ENCODE measurements around the gene CTIF.

The CTIF gene

DNA sequence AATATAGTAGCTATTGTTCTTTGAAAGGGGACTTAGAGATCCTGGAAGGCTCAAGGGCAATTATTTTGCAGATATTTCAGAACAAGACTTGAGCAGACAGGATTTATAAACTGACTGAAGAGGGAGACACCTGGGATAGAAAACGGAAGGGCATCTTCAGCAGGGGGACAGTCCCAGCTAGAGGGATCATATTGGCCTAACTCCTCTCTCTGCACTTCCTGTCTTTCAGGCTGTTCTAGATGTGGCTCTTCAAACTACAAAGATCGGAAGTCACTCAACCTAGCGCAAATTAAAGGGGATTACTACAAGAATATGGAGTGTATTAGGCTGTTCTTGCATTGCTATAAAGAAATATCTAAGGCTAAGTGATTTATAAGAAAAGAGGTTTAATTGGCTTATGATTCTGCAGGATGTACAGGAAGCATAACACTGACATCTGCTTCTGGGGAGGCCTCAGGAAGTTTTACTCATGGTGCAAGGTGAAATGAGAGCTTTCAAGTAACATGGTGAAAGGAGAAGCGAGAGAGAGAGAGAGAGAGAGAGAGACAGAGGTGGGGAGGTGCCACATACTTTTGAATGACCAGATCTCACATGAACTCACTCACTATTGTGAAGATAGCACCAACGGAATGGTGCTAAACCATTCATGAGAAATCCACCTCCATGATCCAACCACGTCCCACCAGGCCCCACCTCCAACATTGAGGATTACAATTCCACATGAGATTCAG, 5.3 kb upstream of the CTIF start:
- DNase-seq (ENCODE audit: low read depth in 2 of 2): no peak

DNA sequence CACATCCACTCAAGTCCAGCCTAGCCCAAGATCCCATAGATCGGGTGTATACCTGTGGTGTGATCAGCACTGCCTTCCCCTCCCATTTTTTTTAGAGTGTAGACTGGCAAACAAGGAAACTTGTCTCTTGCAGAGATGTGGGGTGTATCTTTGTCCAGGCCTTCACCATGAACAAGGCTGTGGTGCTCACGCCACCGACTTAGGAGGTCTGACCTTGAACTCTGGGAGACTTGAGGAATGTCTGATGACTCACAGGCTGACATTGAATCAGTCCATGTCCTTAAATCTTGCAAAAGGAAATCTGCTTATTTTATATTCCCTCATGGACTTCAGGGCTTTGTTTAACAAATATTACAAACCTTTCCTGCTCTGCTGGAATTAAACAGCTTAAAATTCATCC, 4.5 kb upstream of the CTIF start:
- DNase-seq (ENCODE audit: low read depth in 2 of 2): no peak

DNA sequence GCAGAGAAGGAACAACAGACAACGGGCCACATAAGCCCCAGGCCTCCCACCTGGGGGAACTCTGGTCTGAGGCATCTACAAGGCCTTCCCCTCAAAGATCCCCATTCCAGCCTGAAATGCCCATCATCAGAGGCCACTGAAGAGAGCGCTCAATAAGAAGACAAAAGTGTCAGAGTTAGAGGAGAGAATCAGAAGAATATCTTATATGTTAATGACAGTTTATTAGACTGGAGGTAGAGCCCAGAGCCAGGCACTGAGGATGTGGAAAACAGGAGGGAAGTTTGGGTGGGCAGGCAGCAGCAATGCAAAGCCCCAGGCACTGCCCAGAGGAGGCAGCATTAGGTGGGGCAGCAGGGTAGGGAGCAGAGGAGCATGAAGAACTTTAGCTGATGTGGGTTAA, 2.9 kb upstream of the CTIF start:
- no peak for DNase-seq (ENCODE audit: low read depth in 2 of 2)

DNA sequence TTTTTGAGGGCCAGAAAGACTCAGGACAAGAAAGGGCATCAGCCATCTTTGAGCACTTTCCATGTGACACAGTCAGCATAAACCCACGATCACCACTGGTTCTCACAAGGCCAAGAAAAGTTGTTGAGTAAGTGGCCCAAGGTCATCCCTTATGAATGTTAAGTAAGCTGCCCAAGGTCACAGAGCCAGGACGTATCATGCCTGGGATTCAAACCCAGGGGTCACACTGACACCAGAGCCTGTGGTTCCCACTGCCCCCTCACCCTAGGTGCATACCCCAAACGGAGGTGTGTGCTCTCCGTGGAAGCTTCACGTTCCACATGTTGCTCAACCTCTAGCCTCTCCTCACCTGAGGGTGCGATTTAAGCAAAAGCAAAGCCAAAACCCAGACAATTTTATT, 2.3 kb upstream of the CTIF start:
- DNase-seq (ENCODE audit: low read depth in 2 of 2): no peak

DNA sequence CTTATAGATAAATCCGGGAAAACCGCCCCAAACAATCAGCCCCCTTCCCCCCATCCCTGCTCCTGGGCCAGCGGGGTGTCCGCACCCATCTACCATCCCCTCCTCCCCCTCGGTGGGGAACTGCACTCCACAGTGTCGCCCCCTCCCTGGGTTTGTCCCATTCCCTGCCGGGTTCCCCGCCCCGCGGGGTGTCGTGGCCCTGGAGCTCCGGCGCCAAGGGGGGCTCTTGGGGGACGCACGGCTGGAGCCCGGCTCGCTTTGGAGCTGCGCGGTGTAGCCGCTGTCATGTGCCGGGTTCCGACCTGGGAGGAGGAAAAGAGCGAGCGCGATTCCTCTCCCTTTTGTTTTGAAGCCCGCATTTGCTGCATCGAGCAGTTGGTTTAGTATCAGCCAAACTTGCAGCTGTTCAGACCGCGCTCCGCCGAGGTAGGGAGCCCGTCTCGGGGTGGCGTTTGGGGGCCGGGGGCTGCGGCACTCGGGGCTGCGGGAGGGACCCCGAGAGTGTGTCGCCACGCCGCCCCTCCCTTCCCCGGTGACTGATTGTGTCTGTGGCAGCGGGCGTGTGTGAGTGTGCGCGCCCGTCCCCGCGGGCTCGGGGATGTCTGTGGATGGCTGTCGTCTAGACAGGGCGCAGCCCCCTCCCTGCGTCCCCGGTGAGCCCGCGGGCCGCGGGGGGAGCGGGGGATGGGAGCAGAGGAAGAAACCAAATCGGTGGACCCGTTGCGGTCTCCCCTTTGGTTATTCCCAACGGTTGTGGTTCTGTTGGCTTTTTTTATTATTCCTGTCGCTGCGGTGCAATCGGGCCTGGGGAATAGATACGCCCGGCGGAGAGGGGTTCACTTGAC, 797 bp downstream of the CTIF start:
- no peak for DNase-seq (ENCODE audit: low read depth in 2 of 2)

DNA sequence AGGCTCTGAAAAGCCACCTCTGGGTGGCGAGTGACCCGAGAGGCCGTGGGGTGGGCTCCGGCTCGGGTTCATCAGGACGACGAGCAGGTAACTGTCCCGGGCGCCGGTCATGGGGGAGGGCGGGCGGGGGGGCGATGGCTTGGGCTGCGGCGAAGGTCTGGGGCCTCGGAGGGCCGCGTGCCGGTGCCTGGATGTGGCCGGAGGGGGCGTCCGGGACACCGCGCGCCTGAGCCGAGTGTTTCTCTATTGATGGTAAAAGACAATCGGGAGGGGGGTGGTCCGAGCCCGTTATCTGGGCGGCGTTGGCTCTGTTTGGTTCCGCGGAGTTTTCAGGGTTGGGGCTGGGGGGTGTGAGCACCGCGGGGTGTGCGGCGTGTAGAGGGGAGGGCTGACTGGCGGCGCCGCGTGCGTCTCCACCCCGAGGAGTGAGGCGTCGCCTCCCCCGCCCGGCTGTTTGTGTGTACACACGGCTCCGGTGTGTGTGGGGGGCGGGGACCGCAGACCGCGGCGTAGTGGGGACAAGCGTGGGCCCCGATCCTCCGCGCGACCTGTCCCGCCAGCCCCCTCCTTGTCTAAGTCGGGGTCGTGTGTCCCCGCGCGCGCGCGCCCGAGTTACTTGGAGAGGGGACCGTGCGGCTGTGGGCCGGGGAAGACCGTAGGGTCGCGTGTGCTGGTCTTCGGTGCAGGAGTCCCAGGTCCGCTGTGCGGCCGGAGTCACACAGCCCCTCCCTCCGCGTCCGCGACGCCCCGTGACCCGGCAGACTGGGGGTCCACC, 1.6 kb downstream of the CTIF start:
- DNase-seq (ENCODE audit: low read depth in 2 of 2): no peak

DNA sequence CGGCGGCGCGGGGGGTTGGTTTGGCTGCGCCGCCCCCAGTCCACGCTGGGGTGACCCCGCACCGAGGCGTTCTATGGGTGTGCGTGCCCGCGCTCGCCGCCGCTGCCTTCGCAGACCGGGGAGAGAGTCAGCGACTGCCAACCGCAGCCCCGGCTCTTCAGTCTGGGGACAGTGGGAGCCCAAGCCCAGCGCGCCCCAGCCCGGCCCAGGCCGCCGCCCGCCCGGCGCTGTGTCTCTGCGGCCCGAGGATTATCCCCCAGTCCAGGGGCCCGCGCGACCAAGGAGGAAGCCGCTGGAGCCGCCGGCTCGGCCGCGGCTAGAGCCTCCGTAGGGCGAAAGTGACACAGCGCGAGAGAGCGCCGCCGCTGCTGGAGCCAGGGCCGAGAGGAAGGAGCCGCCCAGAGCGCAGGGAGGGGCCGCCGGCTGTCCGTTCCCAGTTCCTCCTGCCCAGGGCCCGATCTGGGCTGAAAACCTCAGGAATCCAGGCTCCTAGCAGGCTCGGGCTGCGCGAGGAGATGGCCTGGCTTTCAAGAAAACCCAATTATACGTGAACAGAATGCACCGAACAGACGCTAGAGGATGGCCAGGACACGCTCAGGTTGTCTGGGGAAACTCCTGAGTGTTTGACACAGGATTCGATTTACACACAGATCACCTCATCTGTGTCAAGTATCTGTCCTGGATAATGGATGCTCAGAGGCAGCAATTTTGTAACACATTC, 2.4 kb downstream of the CTIF start:
- DNase-seq (ENCODE audit: low read depth in 2 of 2): no peak

DNA sequence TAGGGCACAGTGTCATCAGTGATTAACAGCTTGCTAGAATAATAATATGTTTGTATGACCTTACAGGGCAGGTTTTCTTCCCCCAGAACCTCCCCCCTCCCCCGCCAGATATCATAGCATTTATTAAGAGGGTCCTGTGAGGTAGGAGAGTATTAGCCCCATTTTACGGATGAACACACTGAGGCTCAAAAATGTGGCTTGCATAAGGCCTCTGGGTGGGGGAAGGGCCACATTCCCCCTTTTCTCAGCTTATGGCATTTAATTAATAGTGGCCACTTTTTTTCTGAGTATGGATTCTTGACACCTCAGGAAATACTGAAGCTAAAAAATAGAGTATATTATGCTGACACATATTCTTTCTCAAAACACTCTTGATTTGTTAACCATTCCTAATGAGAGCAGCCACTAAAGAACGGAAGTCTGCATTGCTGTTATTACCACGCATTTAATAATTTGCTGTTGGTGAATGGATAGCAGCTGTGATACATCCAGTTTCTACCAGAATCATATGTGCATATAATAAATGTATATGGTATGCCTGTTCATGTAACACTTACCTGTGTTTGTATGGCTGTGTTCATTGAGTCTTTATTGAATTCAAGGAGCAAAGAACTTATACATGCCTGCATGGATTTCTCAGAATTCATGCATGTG, 3.0 kb downstream of the CTIF start:
- DNase-seq (ENCODE audit: low read depth in 2 of 2): no peak

DNA sequence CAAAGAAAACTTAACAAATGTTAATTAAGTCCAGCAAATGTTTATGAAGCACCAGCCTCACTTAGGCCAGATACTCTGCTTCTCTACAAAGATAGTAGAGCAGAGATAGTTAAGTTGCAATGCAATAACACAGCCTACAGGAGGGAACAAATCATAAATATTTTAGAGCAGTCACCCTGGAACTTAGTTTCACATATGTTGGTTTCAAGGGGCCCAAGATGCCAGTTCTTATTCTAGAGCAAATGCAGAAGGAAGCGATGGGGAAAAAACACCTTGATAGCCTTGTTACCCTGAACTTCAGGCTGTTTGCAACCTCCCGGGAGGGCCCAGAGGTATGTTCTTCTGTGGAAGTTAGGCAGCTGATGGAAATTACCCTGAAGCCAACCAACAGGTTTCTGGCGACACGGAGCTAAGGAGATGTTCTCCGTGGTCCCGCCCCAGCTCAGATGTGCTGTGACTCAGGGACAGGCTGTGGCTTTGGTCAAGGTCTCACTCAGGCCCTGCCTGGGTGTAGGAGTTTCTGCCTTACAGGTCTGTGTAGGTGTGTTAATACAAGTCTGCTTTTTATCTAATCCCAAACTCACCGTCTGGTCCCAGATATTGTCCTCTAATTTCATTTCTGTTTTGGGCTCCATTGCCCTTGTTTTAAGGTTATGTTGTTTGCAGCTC, 3.8 kb downstream of the CTIF start:
- DNase-seq (ENCODE audit: low read depth in 2 of 2): no peak

DNA sequence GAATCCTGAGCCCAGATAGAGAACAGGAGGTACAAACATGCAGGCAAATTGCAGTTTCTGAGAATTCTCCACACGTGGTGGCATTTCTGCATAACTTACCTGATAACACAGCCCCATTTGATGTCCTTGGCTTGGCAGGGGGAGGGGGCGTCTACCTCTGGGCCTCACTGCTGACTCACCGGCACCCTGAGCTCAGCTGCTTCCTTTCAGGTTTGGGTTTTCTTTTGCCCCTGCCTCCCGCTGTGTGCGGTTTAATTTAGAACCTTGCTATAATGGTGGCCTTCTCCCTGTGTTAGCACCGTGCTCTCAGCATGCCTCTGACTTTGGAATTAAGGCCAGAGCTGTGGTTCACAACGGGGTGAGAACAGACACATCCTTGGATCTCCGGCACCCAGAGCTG, 4.4 kb downstream of the CTIF start:
- no peak for DNase-seq (ENCODE audit: low read depth in 2 of 2)

DNA sequence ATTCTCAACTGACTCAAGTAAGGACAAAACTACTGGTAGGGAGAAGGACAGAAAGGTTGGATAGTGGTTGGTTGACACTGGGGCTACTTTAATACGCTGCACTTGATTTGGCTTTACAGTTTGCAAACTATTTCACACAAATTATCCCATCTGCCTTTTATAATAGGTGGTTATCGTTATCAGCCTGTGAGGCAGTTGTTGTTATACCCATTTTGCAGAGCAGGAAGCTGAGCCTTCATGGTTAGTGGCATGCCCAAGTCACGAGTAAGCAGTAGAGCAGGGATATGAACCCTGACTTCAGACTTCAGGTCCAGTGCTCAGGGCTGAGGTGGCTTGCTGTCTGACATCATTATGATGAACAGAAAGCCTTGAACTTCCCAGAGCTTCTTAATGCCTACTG, 5.3 kb downstream of the CTIF start:
- DNase-seq (ENCODE audit: low read depth in 2 of 2): no peak

DNA sequence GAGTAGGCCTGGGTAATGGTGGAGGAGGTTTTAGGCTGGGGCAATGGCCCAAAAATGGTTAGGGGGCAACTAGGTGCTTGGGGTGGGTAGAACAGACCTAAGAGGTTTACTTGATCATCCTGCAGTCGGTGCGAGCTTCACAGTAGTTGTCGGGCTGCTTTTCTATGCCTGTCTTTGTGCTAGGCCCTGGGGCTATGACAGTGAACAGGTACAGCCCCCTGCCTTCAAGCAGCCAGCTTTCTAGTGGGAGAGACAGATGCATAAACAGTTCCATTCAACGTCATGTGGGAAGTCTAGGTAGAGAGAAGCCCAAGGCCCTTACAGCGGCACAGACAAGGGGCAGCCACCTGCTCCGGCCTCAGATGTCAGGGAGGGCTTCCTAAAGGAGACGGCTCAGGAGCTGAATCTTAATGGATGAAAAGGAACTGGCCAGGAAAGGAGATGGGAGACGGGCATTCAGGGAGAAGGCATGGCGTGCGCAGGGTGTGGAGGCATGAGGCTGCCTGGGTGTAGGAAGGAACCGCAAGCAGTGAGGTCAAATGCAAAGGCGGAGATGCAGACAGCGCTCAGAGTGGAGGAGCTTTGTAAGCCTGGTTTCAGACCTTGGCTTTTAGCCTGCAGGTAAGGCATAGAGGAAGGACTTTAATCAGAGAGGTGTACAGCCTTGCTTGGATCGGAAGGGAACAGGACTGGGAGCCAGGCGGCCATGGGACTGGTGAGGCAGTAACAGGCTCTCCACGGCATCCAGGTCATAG, 6.0 kb downstream of the CTIF start:
- no peak for DNase-seq (ENCODE audit: low read depth in 2 of 2)

DNA sequence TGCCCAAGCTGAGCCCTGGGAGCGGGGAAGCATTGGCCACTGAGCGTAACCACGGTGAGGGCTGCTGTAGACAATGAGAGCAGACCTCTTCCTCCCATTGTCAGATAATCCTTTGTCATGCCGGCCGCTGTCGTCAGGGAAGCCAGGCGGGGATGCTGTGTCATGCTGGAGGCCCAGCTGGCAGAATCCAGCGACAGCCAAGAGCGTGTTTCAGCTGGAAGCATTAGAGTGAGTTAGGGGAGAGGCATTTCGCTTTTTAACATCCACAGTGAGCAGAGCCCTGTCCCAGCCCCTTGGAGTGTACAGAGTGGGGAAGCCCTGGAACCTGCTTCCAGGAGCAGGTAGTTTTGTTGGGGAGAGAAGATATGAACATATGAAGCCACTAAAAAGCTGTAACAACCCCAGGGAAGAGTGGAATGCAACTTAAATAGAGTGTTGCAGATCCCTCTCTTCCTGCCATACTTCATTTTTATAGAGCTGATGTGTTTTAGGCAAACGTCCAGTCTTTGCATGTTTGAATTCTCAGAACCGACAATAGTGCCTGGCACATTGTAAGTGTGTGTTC, 7.0 kb downstream of the CTIF start:
- DNase-seq (ENCODE audit: low read depth in 2 of 2): no peak

DNA sequence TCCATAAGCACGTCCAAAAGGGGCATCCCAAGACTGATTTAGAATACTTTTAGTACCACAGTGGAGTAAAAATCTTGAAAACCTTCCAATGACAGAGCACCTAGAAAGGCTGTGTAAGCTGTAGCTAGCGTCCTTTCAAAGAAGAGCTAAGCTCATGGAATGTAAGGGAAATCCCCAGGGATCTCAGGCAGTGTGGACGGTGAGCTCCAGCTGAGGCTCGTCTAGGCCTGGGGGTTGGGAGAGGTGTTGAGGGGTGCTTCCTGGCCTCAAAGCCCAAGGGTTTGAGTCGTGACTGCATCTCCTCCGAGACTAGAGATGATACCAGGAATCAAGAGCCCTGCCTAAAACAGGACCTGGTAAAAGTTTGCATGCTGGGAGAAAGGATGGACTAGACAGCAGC, 7.6 kb downstream of the CTIF start:
- DNase-seq (ENCODE audit: low read depth in 2 of 2): no peak

DNA sequence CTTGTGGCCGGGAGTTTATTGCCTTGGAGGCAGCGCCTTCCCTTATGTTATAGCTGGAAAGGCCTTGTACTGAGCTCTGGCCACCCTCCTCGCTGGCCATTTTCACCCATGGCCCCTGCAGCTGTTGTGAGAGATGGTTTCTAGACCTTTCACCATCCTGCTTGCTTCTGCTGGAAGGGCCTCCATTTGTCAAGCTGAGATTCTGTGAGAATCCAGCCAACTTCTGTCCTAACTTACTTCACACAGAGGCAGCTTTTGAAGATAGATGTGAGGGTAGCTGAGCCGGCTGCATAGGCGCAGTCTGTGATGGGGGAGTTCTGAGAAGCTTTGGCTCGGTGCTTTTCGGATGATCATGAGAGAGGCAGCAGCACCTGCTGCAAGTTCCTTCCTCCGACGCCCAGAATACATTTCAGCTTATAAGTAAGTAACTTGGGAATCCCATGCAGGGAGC, 8.7 kb downstream of the CTIF start:
- DNase-seq (ENCODE audit: low read depth in 2 of 2): no peak

DNA sequence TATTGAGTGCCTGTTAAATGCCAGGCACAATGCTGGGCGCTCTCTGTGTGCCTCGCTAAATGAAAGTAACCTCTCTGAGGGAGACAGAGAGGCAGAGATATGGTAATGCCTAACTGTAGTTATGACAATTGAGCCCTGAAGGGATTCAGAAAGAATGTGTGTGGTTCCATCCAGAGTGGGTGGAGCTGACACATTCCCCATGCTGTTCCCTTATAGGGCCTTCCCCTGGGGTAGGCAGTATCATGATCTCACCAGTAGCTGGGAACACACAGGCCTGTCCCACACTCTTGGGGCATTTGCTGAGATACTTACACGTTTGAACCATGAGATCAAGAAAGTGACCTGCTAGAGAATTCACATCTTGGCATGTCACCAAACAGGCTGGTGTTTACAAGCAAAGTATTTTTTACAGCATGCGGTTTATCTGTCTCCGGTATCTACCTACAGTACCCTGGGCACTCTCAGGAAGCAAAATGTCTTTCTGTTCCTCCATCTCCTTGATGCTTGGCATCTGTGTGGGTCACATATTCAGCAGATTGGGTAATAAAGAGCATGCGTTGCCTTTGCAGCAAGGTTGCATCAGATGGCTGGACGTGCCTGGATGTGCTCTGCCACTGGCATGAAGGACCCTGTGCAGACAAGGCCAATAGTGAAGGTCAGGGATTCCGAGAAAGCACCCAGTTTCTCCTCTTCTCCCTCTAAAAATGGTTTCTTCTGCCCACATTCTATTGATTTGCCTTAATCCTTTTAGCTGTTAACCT, 9.4 kb downstream of the CTIF start:
- no peak for DNase-seq (ENCODE audit: low read depth in 2 of 2)

DNA sequence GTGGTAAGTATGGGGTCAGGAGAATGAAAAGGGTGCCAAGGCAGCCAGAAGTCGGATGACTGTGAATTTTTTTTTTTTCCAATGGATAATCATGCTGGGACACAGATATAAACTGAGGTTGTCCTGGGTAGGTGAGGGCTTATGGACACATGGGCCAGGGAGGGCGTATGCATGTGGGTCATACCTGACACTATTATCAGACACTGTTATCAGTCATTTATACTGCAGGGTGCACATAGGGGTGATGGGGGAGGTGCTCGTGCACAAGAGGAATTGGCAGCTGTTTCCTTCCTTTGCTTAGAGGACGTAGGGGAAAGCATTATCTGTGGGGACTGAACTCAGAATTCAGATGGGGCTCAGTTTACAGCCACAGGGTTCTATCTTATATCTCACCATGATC, 10.1 kb downstream of the CTIF start:
- DNase-seq (ENCODE audit: low read depth in 2 of 2): no peak

DNA sequence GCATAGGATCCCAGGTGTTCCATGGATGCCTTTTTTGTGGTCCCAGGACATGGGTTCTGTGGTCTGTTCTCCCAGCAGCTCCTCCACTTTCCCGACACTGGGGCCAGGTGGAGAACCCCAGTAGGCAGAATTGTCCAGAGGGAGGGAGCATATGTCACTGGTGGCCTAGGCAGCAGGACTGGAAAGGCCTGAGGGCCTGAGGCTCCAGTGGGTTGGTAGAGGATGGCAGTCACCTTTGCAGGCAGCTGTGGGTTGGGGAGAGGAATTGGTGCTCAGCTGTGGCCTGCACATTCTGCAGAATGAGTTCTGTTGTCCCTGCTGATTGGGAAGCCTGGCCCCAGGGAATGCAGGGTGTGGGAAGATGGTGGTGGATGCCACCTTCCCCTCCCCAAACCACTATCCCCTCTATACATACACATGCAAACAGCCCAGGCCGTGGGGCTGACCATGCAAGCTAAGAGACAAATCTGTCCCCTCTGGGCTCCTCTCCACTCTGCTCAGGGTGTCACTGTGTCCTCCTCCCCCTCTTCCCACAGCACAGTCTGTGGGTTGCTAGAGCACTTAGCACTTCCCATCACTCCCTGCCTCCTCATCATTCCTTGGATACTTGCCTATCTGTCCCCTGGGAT, 11.4 kb downstream of the CTIF start:
- DNase-seq (ENCODE audit: low read depth in 2 of 2): no peak

DNA sequence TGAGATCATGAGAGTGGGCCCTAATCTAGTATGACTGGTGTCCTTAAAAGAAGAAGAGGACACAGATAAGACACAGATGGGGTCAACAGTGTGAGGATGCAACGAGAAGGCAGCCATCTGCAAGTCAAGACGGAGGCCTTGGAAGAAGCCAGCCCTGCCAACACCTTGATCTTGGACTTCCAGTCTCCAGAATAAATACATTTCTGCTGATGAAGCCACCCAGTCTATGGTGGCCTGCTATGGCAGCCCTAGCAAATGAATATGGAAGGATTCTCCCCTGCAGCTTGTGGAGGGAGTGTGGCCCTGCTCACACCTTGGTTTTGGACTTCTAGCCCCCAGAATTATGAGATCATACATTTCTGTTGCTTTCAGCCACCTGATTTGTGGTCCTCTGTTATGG, 12.3 kb downstream of the CTIF start:
- no peak for DNase-seq (ENCODE audit: low read depth in 2 of 2)

Data from stimulated activated CD8-positive, alpha-beta memory T cell treated with anti-CD3 and anti-CD28 coated beads, Interleukin-2, amount 100 ng/mL, for 1 hour (primary cell).